H1 (cell line): ENCODE data around the gene FAM3B. TPM values are rescaled to one million over a fixed set of nuclear protein-coding genes. Genes with fewer than 3 reads are reported as not detected.

Experiments used
- RAD21 ChIP-seq, 2 experiments: IDR thresholded peaks in 1 of 2; conservative IDR thresholded peaks in 1 of 2; 2 replicates each; pipeline ENCODE4 v1.6.1; 2011; ENCODE audit warnings: low read depth in 2 of 2, low read length in 2 of 2, improper control_type of control experiment in 1 of 2, inconsistent platforms in 1 of 2, mild to moderate bottlenecking in 1 of 2, moderate library complexity in 1 of 2
- polyA plus RNA-seq, 7 experiments: library from polyadenylated mRNA; depleted of rRNA in 3 of 7; stranded (reverse) in 5 of 7; unstranded in 2 of 7; fragments of >200 nt in 5 of 7; fragments of 200-250 nt in 2 of 7; gene quantifications; 1 replicate in 5 of 7; 2 replicates in 1 of 7; 4 replicates in 1 of 7; pipeline versions ENCODE4 v1.2.1 to v1.2.3, GENCODE V29; 2011 to 2013; ENCODE audit warnings: missing spikeins in 2 of 7, mixed read lengths in 2 of 7
- total RNA-seq: library from RNA; stranded (reverse); fragmentation: NEBNext Ultra II Directional; extraction: Animal tissue kit (Norgen Biotek cat#: 25700); gene quantifications from 2 replicates; pipeline ENCODE4 v1.2.1, GENCODE V29; 2021

FAM3B gene
- total and polyA plus RNA-seq, 2 of the 8 experiments (the other 6 are each of a cell fraction or from before 2014, with no cell fraction given), result 2.0 TPM

- TF ChIP-seq RAD21 (IDR thresholded peaks at IDR 0.05 in 1 of 2, conservative IDR thresholded peaks at IDR 0.05 in 1 of 2; ENCODE audit: low read depth in 2 of 2, low read length in 2 of 2), result no peak
These were observed 65.1 kb downstream of the FAM3B start (continued) for GRCh38 chr21:41381731-41382130.
